Osteoblast (primary cell): ENCODE data around the gene LIMA1. TPM values are rescaled to one million over a fixed set of nuclear protein-coding genes. Genes with fewer than 3 reads are reported as not detected.
A peak's percentile ranks its signal among the peaks of the same experiment; 100 is the strongest.
"Not testable (repeated sequence)": the region's sequence is repeated elsewhere in the genome, so short reads cannot be mapped to it uniquely, and the experiment has no call there.

ENCODE experiments used
- DNase-seq: peaks from one replicate; pipeline ENCODE4 v3.0.0; 2011; ENCODE audit warnings: low spot score, mixed read lengths; ENCODE audit not compliant: insufficient read length; ENCODE audit errors: missing footprints
- H2AFZ ChIP-seq: 2 replicates; pipeline ENCODE4 v1.6.0; 2011; ENCODE audit warnings: mild to moderate bottlenecking, low read length
- H3K27ac ChIP-seq: 2 replicates; pipeline ENCODE4 v1.5.1; 2011; ENCODE audit warnings: mild to moderate bottlenecking, low read depth, low read length, moderate library complexity
- H3K27me3 ChIP-seq: 2 replicates; pipeline ENCODE4 v1.6.0; 2012; ENCODE audit warnings: mild to moderate bottlenecking, control low read depth, inconsistent platforms, low read length, moderate library complexity; ENCODE audit not compliant: insufficient read depth
- H3K36me3 ChIP-seq: 2 replicates; pipeline ENCODE4 v1.5.1; 2011; ENCODE audit warnings: mild to moderate bottlenecking, low read length, control low read depth, moderate library complexity; ENCODE audit not compliant: insufficient read depth
- H3K4me1 ChIP-seq: 2 replicates; pipeline ENCODE4 v1.5.1; 2011; ENCODE audit warnings: mild to moderate bottlenecking, low read length, control low read depth, moderate library complexity; ENCODE audit not compliant: insufficient read depth
- H3K4me2 ChIP-seq: 2 replicates; pipeline ENCODE4 v1.6.0; 2011; ENCODE audit warnings: mild to moderate bottlenecking, low read length; ENCODE audit not compliant: insufficient read depth
- H3K4me3 ChIP-seq: fragments of 200-600 bp; sonication (generic); 3 replicates; pipeline ENCODE4 v1.5.1; 2012; ENCODE audit warnings: mild to moderate bottlenecking, low read length, inconsistent platforms; ENCODE audit not compliant: insufficient read depth
- H3K79me2 ChIP-seq: 2 replicates; pipeline ENCODE4 v1.6.0; 2012; ENCODE audit warnings: mild to moderate bottlenecking, low read length, control low read depth, inconsistent platforms; ENCODE audit not compliant: insufficient read depth
- H3K9me3 ChIP-seq: 2 replicates; pipeline ENCODE4 v1.5.1; 2011; ENCODE audit warnings: low read depth, low read length, control low read depth
- H4K20me1 ChIP-seq: 2 replicates; pipeline ENCODE4 v1.6.0; 2012; ENCODE audit warnings: mild to moderate bottlenecking, low read length, control low read depth; ENCODE audit not compliant: insufficient read depth
- CTCF ChIP-seq: IDR thresholded peaks from 2 replicates; pipeline ENCODE4 v1.5.1; 2011; ENCODE audit warnings: mild to moderate bottlenecking, low read depth, low read length, moderate library complexity; ENCODE audit errors: extremely low read depth
- total RNA-seq: library from RNA; depleted of rRNA; stranded (reverse); fragments of >200 nt; gene quantifications from 2 replicates; pipeline ENCODE4 v1.2.3, GENCODE V29; 2012

The LIMA1 gene
- total RNA-seq, 1 donor = 433 TPM

- peaks cover 19% of the 10 kb centered on the region for H3K4me1 ChIP-seq
- TF ChIP-seq CTCF = no peak
- H3K27ac ChIP-seq = no peak overlapping the region
- no peak overlapping the region for H3K4me3 ChIP-seq
- H2AFZ ChIP-seq = no peak overlapping the region
- H3K79me2 ChIP-seq = no peaks in the 10 kb centered on the region
- no peaks in the 10 kb centered on the region for H3K36me3 ChIP-seq
- no peaks in the 10 kb centered on the region for H3K27me3 ChIP-seq
- no peak for DNase-seq
- no peak overlapping the region for H3K4me2 ChIP-seq
- H4K20me1 ChIP-seq = no peaks in the 10 kb centered on the region
- no peaks in the 10 kb centered on the region for H3K9me3 ChIP-seq
Observed at GRCh38 chr12:50325890-50326391, 42.6 kb upstream of the LIMA1 start.

- H3K4me1 ChIP-seq = peaks cover 19% of the 10 kb centered on the region
- not testable (repeated sequence) for H3K9me3 ChIP-seq, H3K4me3 ChIP-seq, H2AFZ ChIP-seq, H3K27ac ChIP-seq, H3K36me3 ChIP-seq, DNase-seq, H3K4me2 ChIP-seq, H4K20me1 ChIP-seq, H3K79me2 ChIP-seq, H3K27me3 ChIP-seq
Observed at GRCh38 chr12:50324770-50325169, 41.5 kb upstream of the LIMA1 start.

GRCh38 chr12:50324077-50324476 is 40.8 kb upstream of the LIMA1 start:
- H3K9me3 ChIP-seq, H3K4me3 ChIP-seq, H3K4me2 ChIP-seq, H3K79me2 ChIP-seq, H3K36me3 ChIP-seq, H2AFZ ChIP-seq, H4K20me1 ChIP-seq, H3K27me3 ChIP-seq, DNase-seq, H3K27ac ChIP-seq: not testable (repeated sequence)
- H3K4me1 ChIP-seq = peaks cover 17% of the 10 kb centered on the region

GRCh38 chr12:50322206-50322605 is 38.9 kb upstream of the LIMA1 start:
- H4K20me1 ChIP-seq = no peaks in the 10 kb centered on the region
- H2AFZ ChIP-seq = no peak overlapping the region
- no peak for TF ChIP-seq CTCF
- H3K36me3 ChIP-seq = no peaks in the 10 kb centered on the region
- DNase-seq = no peak
- no peaks in the 10 kb centered on the region for H3K9me3 ChIP-seq
- H3K4me3 ChIP-seq = no peak overlapping the region
- no peaks in the 10 kb centered on the region for H3K27me3 ChIP-seq
- no peak overlapping the region for H3K4me2 ChIP-seq
- no peaks in the 10 kb centered on the region for H3K79me2 ChIP-seq
- peaks cover 12% of the 10 kb centered on the region for H3K4me1 ChIP-seq
- no peak overlapping the region for H3K27ac ChIP-seq

- peaks cover 3% of the 10 kb centered on the region for H3K4me1 ChIP-seq
- H2AFZ ChIP-seq = no peak overlapping the region
- TF ChIP-seq CTCF = peak; percentile 25
- H3K9me3 ChIP-seq = no peaks in the 10 kb centered on the region
- H3K27ac ChIP-seq = no peak overlapping the region
- H3K4me2 ChIP-seq = no peak overlapping the region
- H3K79me2 ChIP-seq = peaks cover 4% of the 10 kb centered on the region
- H3K4me3 ChIP-seq = no peak overlapping the region
- H3K36me3 ChIP-seq = no peaks in the 10 kb centered on the region
- H4K20me1 ChIP-seq = no peaks in the 10 kb centered on the region
- no peaks in the 10 kb centered on the region for H3K27me3 ChIP-seq
- DNase-seq = no peak
Observed at GRCh38 chr12:50317203-50317602, 33.9 kb upstream of the LIMA1 start.
